Thoracic aorta (tissue), 2 donors: Measurements from ENCODE around the gene SCNM1. TPM values are rescaled to one million over a fixed set of nuclear protein-coding genes. Genes with fewer than 3 reads are reported as not detected.
"Not testable (repeated sequence)": the region's sequence is repeated elsewhere in the genome, so short reads cannot be mapped to it uniquely, and the experiment has no call there.

ENCODE experiments used
- ATAC-seq: fragments of 150-250 bp; one replicate; pipeline ENCODE4 v1.8.0; 2017; ENCODE audit warnings: low read depth; ENCODE audit not compliant: insufficient number of reproducible peaks, low FRiP score
- DNase-seq: peaks from one replicate; pipeline ENCODE4 v3.0.0-alpha.2; 2020; ENCODE audit warnings: low spot score
- H3K27ac ChIP-seq, 2 donors: fragments of 200-600 bp; sonication (generic); 1 replicate in 1 of 2; 2 replicates in 1 of 2; pipeline ENCODE4 v1.5.1; 2016; ENCODE audit warnings: mild to moderate bottlenecking in 2 of 2, moderate library complexity in 2 of 2
- H3K27me3 ChIP-seq: fragments of 200-600 bp; sonication (generic); replicated peaks from 2 replicates; pipeline ENCODE4 v1.6.0; 2016; ENCODE audit warnings: mild to moderate bottlenecking; ENCODE audit not compliant: insufficient read depth
- H3K36me3 ChIP-seq: fragments of 200-600 bp; sonication (generic); one replicate; pipeline ENCODE4 v1.5.1; 2016
- H3K4me1 ChIP-seq, 2 donors: fragments of 200-600 bp; sonication (generic); 1 replicate in 1 of 2; 2 replicates in 1 of 2; pipeline versions ENCODE4 v1.5.1 to v1.6.0; 2016; ENCODE audit warnings: low read depth in 2 of 2, mild to moderate bottlenecking in 1 of 2; ENCODE audit not compliant: control insufficient read depth in 1 of 2
- H3K4me3 ChIP-seq: fragments of 200-600 bp; sonication (generic); 2 replicates; pipeline ENCODE4 v1.5.1; 2016; ENCODE audit warnings: mild to moderate bottlenecking
- H3K9me3 ChIP-seq: fragments of 200-600 bp; sonication (generic); 2 replicates; pipeline ENCODE4 v1.5.1; 2016
- total RNA-seq, 2 donors: library from RNA; depleted of rRNA; stranded (reverse); fragments of >200 nt; gene quantifications; one replicate each; pipeline versions ENCODE4 v1.1.0 to v1.2.3, GENCODE V29; 2016
- TF ChIP-seq, protein P1 (sequence below): fragments of 200-600 bp; sonication (generic); IDR thresholded peaks from one replicate; pipeline ENCODE4 v1.5.1; 2019; ENCODE audit warnings: antibody characterized with exemption

SCNM1 gene
- total RNA-seq, 2 donors from 2014 or later: 19.1 to 27.7 TPM

DNA sequence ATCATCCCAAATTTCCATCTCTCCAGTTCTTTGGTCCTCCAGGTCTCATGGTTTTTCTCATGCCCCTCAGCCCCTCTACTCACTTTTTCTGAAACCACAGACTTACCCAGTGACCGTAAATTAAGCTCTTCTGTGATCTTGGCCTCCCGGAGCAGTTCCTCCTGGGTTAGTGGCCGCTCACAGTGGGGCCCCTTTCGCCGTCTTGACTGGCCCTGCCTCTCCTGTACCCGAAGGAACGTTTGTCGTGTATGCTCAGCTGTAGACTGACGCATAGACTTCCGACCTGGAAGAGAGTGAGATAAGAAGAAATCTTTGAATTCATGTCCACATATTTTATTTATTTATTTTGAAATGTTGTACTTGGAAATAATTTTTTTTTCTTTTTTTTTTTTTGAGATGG, 18.3 kb downstream of the SCNM1 start:
- Histone ChIP-seq H3K4me1 (peaks cover 17 to 20% of the 10 kb centered on the region in 2 donors), H3K36me3 (peaks cover 62% of the 10 kb centered on the region), H3K9me3 (no peaks in the 10 kb centered on the region), H3K27ac (no peak overlapping the region), H3K4me3 (no peak overlapping the region), H3K27me3 (no peaks in the 10 kb centered on the region)
- no peak for DNase-seq
- TF ChIP-seq, protein P1, sequence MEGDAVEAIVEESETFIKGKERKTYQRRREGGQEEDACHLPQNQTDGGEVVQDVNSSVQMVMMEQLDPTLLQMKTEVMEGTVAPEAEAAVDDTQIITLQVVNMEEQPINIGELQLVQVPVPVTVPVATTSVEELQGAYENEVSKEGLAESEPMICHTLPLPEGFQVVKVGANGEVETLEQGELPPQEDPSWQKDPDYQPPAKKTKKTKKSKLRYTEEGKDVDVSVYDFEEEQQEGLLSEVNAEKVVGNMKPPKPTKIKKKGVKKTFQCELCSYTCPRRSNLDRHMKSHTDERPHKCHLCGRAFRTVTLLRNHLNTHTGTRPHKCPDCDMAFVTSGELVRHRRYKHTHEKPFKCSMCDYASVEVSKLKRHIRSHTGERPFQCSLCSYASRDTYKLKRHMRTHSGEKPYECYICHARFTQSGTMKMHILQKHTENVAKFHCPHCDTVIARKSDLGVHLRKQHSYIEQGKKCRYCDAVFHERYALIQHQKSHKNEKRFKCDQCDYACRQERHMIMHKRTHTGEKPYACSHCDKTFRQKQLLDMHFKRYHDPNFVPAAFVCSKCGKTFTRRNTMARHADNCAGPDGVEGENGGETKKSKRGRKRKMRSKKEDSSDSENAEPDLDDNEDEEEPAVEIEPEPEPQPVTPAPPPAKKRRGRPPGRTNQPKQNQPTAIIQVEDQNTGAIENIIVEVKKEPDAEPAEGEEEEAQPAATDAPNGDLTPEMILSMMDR: no peak
- no peak for ATAC-seq

DNA sequence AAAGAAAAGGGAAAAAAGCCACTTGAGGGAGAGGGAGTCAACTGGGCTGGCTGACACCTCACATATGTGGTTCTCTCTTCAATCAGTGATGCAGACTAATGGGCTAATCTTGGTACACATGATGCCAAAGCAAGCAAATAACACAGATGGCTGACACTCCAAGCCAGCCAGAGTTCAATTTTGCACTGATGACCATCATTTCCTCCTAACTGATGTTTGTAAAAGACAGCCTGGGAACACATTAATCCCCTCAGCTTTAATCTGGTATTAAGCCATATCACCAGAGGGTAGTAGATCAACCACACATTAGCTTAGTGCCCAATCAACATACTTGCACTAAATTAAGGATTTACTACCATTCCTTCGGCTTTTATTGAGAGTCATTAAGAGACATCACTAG, 21.3 kb downstream of the SCNM1 start:
- Histone ChIP-seq H3K27ac (no peak overlapping the region), H3K4me1 (peaks cover 22 to 30% of the 10 kb centered on the region in 2 donors), H3K27me3 (no peaks in the 10 kb centered on the region), H3K9me3 (no peaks in the 10 kb centered on the region), H3K4me3 (no peak overlapping the region), H3K36me3 (peaks cover 35% of the 10 kb centered on the region)
- ATAC-seq (no peak), DNase-seq (no peak)
- TF ChIP-seq, protein P1: no peak

DNA sequence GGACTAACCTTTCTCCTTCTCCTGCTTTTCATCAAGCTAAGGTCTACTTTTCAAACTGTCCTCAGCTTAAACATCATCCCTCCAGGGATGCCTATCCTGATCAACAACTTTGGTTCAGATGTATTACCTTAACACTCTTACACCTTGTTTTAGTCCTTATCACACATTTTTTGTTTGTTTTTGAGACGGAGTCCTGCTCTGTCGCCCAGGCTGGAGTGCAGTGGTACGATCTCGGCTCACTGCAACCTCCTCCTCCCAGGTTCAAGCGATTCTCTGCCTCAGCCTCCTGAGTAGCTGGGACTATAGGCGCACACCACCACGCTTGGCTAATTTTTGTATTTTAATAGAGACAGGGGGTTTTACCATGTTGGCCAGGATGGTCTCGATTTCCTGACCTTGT, 22.7 kb downstream of the SCNM1 start:
- ATAC-seq, H3K27ac ChIP-seq, H3K27me3 ChIP-seq, H3K9me3 ChIP-seq, DNase-seq: not testable (repeated sequence)
- peaks cover 22% of the 10 kb centered on the region for H3K36me3 ChIP-seq
- H3K4me1 ChIP-seq: peaks cover 22 to 30% of the 10 kb centered on the region in 2 donors
- peak overlapping the region; percentile 99 for H3K4me3 ChIP-seq

DNA sequence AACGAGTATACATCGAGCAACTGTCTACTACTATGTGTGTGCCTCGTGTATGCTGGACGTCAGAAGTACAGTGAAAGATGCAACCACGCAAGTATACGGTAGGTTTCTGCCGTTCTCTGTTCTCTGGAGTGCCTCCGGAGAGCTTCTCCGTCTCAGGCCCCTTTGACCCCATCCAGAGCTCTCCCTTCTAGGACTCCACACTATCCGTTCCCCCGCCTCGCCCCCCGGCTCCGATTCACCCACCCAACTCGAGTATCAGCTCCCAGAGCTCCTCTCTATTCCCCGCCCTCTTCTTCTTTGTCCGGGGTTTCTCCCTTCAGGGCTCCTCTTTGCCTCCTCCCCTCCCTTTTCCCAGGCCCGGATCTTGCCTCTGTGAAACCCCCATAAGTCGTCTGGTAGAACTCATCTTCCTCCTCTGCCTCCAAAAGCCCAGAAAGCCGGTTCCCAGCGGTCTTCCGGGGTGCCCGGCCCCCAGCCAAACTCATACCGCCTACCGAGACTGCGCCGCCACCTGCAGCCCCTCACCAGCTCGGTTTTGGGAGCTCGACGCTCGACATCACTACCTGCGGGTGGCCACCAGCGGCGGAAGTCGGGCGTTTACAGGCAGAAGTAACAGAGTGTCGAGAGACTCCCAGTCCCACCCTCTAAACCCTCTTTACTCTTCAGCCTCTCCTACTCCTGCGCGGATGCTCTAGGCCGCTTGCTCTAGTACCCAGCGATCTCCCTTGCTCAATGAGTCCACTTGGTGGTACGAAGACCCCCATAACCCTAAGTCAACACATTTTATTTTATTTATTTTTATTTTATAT, 23.9 kb downstream of the SCNM1 start, which contains the start of gene VPS72:
Gene VPS72 (minus strand): TSS at position 561 of the 809 bp plus-strand sequence. CDS start 76 bp downstream, at position 485.
- H3K4me1 ChIP-seq: peaks cover 22 to 30% of the 10 kb centered on the region in 2 donors
- H3K27ac ChIP-seq: peak within 1 kb of the TSS; percentile 89
- peaks cover 11% of the 10 kb centered on the region for H3K36me3 ChIP-seq
- peak within 1 kb of the TSS; percentile 99 for H3K4me3 ChIP-seq
- peak; percentile 86 for ATAC-seq
- TF ChIP-seq, protein P1: peak; percentile 50
- no peaks in the 10 kb centered on the region for H3K9me3 ChIP-seq
- peak; percentile 55 for DNase-seq
- H3K27me3 ChIP-seq: no peaks in the 10 kb centered on the region

DNA sequence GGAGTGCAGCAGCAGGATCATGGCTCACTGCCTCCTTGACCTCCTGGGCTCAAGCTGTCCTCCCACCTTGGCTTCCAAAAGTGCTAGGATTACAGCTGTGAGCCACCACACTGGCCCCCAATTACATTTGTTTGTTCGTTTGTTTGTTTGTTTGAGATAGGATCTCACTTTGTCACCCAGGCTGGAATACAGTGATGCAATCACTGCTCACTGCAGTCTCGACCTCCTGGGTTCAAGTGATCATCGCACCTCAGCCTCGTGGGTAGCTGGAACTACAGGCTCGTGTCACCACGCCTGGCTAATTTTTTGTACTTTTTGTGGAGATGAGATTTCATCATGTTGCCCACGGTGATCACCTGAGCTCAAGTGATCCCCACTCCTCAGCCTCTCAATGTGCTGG, 26.1 kb downstream of the SCNM1 start:
- H3K27me3 ChIP-seq: no peaks in the 10 kb centered on the region
- no peaks in the 10 kb centered on the region for H3K36me3 ChIP-seq
- no peak for DNase-seq
- no peak overlapping the region for H3K27ac ChIP-seq
- ATAC-seq: no peak
- TF ChIP-seq, protein P1: no peak
- no peaks in the 10 kb centered on the region for H3K9me3 ChIP-seq
- no peak overlapping the region for H3K4me3 ChIP-seq
- peaks cover 22 to 30% of the 10 kb centered on the region in 2 donors for H3K4me1 ChIP-seq
